Measurements from ENCODE around the gene KCNQ1OT1.

Gene KCNQ1OT1

GRCh38 chr11:2699531-2700414, at the start of gene KCNQ1OT1:
Gene KCNQ1OT1 (minus strand): TSS chr11:2699994.
- DNase-seq (ENCODE audit: low read depth in 2 of 2) = peak; percentile 75 to 77

- no peak for DNase-seq (ENCODE audit: low read depth in 2 of 2)
Measured at GRCh38 chr11:2748814-2749554, 49.2 kb upstream of the KCNQ1OT1 start.

- no peak for DNase-seq (ENCODE audit: low read depth in 2 of 2)
Measured at GRCh38 chr11:2748061-2748813, 48.4 kb upstream of the KCNQ1OT1 start.

GRCh38 chr11:2747248-2748027, 47.6 kb upstream of the KCNQ1OT1 start:
- DNase-seq (ENCODE audit: low read depth in 2 of 2) = no peak

- no peak for DNase-seq (ENCODE audit: low read depth in 2 of 2)
Measured at GRCh38 chr11:2746401-2747247, 46.8 kb upstream of the KCNQ1OT1 start.

GRCh38 chr11:2745511-2745910, 45.7 kb upstream of the KCNQ1OT1 start:
- DNase-seq (ENCODE audit: low read depth in 2 of 2) = no peak

GRCh38 chr11:2744166-2744565, 44.4 kb upstream of the KCNQ1OT1 start:
- no peak for DNase-seq (ENCODE audit: low read depth in 2 of 2)

- DNase-seq (ENCODE audit: low read depth in 2 of 2) = no peak
Measured at GRCh38 chr11:2743427-2744110, 43.8 kb upstream of the KCNQ1OT1 start.

GRCh38 chr11:2742611-2743426, 43.0 kb upstream of the KCNQ1OT1 start:
- no peak for DNase-seq (ENCODE audit: low read depth in 2 of 2)

- DNase-seq (ENCODE audit: low read depth in 2 of 2) = no peak
Measured at GRCh38 chr11:2742201-2742600, 42.4 kb upstream of the KCNQ1OT1 start.

- DNase-seq (ENCODE audit: low read depth in 2 of 2) = no peak
Measured at GRCh38 chr11:2741377-2742131, 41.8 kb upstream of the KCNQ1OT1 start.

GRCh38 chr11:2741006-2741376, 41.2 kb upstream of the KCNQ1OT1 start:
- DNase-seq (ENCODE audit: low read depth in 2 of 2) = no peak

GRCh38 chr11:2740275-2740940, 40.6 kb upstream of the KCNQ1OT1 start:
- DNase-seq (ENCODE audit: low read depth in 2 of 2) = no peak

- DNase-seq (ENCODE audit: low read depth in 2 of 2) = no peak
Measured at GRCh38 chr11:2739531-2740274, 39.9 kb upstream of the KCNQ1OT1 start.

GRCh38 chr11:2738551-2739431, 39.0 kb upstream of the KCNQ1OT1 start:
- no peak for DNase-seq (ENCODE audit: low read depth in 2 of 2)

GRCh38 chr11:2737866-2738265, 38.1 kb upstream of the KCNQ1OT1 start:
- no peak for DNase-seq (ENCODE audit: low read depth in 2 of 2)
